Neuron (in vitro differentiated cells): ENCODE data around the gene COL4A1.

Experiments
- H2AFZ ChIP-seq: one replicate; pipeline ENCODE4 v1.6.1; 2013; ENCODE audit warnings: low read depth, mild to moderate bottlenecking, inconsistent platforms, low read length, moderate library complexity
- H3K27me3 ChIP-seq: one replicate; pipeline ENCODE4 v1.6.1; 2013; ENCODE audit warnings: low read length; ENCODE audit not compliant: insufficient read depth
- H3K36me3 ChIP-seq: one replicate; pipeline ENCODE4 v1.6.1; 2013; ENCODE audit warnings: low read length; ENCODE audit not compliant: insufficient read depth
- H3K4me1 ChIP-seq: one replicate; pipeline ENCODE4 v1.6.1; 2013; ENCODE audit warnings: low read length; ENCODE audit not compliant: insufficient read depth
- H3K4me3 ChIP-seq: 2 replicates; pipeline ENCODE4 v1.5.1; 2013; ENCODE audit warnings: mild to moderate bottlenecking, low read length, moderate library complexity
- H3K9me3 ChIP-seq: one replicate; pipeline ENCODE4 v1.6.1; 2013; ENCODE audit warnings: low read length

Gene COL4A1

GRCh38 chr13:110149036-110149435, 157.9 kb downstream of the COL4A1 start:
- H3K27me3 ChIP-seq: no peaks in the 10 kb centered on the region
- no peak overlapping the region for H3K4me3 ChIP-seq
- no peaks in the 10 kb centered on the region for H3K9me3 ChIP-seq
- no peak overlapping the region for H2AFZ ChIP-seq
- peaks cover 9% of the 10 kb centered on the region for H3K36me3 ChIP-seq
- H3K4me1 ChIP-seq: no peaks in the 10 kb centered on the region

- Histone ChIP-seq H3K4me1 (peaks cover 15% of the 10 kb centered on the region), H3K9me3 (no peaks in the 10 kb centered on the region), H3K27me3 (no peaks in the 10 kb centered on the region), H2AFZ (no peak overlapping the region), H3K36me3 (no peaks in the 10 kb centered on the region), H3K4me3 (no peak overlapping the region)
Observed at GRCh38 chr13:110140099-110140498, 166.9 kb downstream of the COL4A1 start.

GRCh38 chr13:110138700-110139036, 168.3 kb downstream of the COL4A1 start:
- Histone ChIP-seq H2AFZ (no peak overlapping the region), H3K9me3 (no peaks in the 10 kb centered on the region), H3K27me3 (no peaks in the 10 kb centered on the region), H3K4me1 (peaks cover 26% of the 10 kb centered on the region), H3K36me3 (no peaks in the 10 kb centered on the region), H3K4me3 (no peak overlapping the region)

DNA sequence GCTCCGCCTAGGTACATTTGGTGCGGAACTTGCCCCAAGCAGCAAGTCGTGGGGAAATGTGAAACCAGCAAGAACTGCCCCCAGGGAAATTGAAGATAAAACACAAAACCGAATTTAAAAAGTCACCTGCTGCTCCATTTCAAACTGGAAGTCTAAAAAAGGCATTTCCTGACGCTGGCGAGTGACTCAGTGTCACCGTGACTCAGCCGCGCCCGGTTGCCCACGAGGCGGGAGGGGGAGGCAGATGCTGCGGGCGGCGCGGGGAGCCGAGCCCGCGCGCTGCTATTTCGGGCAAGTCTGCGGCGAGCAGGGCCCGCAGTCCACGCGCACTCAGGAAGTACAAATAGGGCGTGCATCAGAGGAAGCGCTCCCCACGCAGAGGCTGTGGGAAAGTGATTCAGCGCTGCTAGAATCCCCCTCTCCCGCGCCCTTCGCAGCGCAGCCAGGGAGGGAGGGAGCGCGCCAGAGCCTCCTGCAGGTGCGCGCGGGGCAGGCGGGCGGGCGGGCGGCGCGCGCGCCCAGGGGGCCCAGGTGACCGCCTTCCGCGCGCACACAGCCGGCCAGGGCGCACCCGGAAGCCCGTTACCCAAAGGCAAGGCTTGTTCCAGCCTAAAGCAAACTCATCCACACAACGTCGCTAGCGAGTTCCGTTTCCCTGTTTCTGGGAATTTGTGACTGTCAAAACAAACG, 168.8 kb downstream of the COL4A1 start:
- peak overlapping the region; percentile 15 for H3K4me3 ChIP-seq
- H2AFZ ChIP-seq: no peak overlapping the region
- peaks cover 29% of the 10 kb centered on the region for H3K4me1 ChIP-seq
- no peaks in the 10 kb centered on the region for H3K27me3 ChIP-seq
- no peaks in the 10 kb centered on the region for H3K36me3 ChIP-seq
- no peaks in the 10 kb centered on the region for H3K9me3 ChIP-seq

GRCh38 chr13:110137680-110138009, 169.3 kb downstream of the COL4A1 start:
- H2AFZ ChIP-seq: no peak overlapping the region
- H3K9me3 ChIP-seq: no peaks in the 10 kb centered on the region
- H3K4me3 ChIP-seq: peak overlapping the region; percentile 15
- peaks cover 34% of the 10 kb centered on the region for H3K4me1 ChIP-seq
- H3K36me3 ChIP-seq: no peaks in the 10 kb centered on the region
- no peaks in the 10 kb centered on the region for H3K27me3 ChIP-seq

DNA sequence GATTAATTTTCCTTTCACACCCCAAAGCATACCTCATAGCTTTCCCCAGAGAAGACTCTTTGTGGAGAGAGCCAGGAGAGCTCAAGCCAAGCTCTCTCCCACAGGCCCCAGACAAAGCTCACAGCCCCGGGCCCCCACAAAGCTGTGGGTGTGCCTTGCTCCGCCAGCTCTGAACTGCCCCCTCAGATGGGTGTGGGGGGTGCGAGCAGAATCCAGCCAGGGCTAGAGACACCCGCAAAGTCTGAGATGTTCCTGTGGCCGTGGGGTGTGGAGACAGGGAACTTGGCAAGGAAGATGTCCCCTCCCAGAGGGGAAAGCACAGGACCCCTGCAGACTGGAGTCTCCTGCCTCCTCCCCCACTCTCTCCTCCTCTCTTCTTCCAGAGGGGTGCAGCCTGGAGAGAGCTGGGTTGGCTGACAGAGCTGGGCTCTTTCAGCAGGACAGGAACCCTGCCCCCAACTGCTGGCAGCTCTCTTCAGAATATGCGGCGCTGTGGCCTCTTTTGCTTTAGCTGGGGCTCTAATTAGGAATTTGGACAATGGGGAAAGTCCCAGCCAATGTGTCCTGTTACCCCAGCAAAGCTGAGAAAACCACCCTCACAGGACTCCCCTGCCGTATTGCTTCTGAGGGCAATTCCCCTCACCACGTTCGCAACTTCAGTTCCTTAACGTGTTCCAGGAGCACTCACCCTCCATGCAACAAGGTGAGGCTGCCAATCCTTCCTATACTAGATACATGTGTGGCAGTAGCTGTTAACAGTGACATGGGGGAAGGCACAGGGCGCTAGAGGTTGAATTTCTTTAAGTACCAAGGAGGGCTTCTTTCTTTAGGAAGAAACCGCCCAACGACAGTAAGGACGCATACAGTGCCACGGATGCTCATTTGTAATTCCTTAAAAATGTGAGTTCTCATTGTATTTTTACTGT, 170.0 kb downstream of the COL4A1 start:
- Histone ChIP-seq H3K9me3 (no peaks in the 10 kb centered on the region), H3K4me3 (no peak overlapping the region), H2AFZ (no peak overlapping the region), H3K27me3 (no peaks in the 10 kb centered on the region), H3K36me3 (no peaks in the 10 kb centered on the region), H3K4me1 (peaks cover 41% of the 10 kb centered on the region)

GRCh38 chr13:110135977-110136597, 170.9 kb downstream of the COL4A1 start:
- Histone ChIP-seq H3K27me3 (no peaks in the 10 kb centered on the region), H2AFZ (no peak overlapping the region), H3K4me3 (no peak overlapping the region), H3K36me3 (no peaks in the 10 kb centered on the region), H3K9me3 (no peaks in the 10 kb centered on the region), H3K4me1 (peaks cover 42% of the 10 kb centered on the region)

DNA sequence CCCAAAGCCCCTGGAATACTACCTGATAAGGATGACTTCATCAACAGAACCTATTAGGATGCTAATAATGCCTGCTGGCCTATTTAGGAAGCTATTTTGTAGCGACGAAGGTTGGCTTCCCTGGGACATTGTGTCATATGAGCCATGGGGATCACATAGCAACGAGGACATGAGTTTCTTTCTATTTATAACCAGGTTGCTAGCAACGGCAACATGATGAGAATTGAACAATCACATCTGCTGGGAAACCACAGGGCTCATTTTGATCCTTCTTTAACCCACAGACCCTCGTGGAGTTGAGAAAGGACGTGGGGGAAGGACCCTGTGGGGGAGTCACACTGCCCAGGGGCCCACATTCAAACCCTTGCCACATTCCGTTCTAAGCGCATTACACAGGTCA, 172.2 kb downstream of the COL4A1 start:
- Histone ChIP-seq H3K4me3 (no peak overlapping the region), H2AFZ (peak overlapping the region; percentile 23), H3K36me3 (no peaks in the 10 kb centered on the region), H3K9me3 (no peaks in the 10 kb centered on the region), H3K27me3 (no peaks in the 10 kb centered on the region), H3K4me1 (peaks cover 42% of the 10 kb centered on the region)

DNA sequence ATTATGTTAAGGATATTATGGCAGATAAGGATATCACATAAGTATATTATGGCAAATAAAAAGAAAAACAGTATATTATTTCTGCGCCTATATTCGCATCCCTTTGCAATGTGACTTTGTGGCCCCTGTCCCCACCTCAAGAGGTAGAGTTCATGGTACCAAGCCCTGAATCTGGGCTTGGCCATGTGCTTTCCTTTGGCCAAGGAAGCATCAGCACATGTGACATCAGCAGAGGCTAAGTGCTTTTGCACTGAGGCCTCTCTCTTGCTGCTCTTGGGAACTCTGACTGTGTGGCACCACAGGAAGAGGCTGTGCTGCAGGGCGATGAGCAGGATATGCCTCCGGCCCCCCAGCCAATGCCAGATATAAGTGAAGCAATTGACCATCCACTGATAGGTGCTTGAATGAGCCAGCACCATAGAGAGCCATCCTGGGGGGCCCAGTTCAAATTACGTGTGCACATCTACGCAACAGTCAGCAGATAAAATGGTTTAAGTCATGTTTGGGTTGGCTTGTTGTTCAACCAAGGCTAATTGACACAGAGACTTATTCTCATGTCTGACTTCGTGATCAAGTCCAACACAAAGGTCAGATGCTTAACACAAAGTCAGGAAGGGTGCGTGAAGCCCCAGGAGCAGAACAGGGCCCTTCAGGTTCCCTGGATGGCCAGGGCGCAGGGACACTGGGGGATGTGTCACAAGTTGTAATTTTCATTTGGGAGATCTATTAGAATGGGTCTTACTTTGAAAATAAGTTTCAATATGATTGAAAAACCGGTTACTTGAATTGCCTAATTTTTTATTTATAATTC, 173.3 kb downstream of the COL4A1 start:
- Histone ChIP-seq H3K36me3 (no peaks in the 10 kb centered on the region), H3K4me3 (no peak overlapping the region), H3K9me3 (no peaks in the 10 kb centered on the region), H3K27me3 (no peaks in the 10 kb centered on the region), H3K4me1 (peaks cover 42% of the 10 kb centered on the region), H2AFZ (no peak overlapping the region)

DNA sequence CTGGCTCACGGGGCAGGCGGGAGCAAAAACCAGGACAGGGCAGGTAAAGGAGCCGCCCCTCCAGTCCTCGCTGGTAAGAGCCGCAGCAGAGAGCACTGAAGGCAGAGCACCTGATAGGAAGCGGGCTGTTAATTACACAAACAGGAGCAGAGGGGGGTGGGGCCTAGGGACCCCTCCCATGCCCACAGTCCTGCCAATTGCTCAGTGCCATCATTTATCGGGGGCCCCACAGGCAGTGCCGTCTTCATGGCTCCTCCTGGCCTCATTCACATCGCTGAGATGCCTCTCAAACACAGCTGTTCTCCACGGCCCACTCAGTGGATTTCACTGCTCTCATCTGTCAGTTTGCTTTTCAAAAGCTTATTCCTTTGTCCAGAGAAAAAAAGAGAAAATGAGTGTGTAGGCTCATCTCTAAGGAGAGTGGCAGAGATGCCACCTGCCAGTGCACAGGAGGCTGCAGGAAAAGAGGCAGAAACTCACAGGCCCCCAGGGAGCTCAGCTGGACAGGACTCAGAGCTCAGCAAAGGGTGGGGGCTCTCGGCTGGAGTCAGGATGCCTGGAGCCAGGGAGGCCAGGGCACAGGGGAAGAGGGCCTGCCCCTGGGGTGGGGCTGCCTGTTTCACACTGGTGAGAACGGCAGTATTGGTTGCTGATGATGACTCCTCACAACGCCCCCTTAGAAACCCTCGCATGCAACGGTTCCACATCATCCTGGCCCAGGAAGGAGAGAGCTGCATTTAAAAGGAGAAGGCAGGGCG, 174.6 kb downstream of the COL4A1 start:
- peaks cover 5% of the 10 kb centered on the region for H3K9me3 ChIP-seq
- no peak overlapping the region for H2AFZ ChIP-seq
- no peaks in the 10 kb centered on the region for H3K36me3 ChIP-seq
- no peak overlapping the region for H3K4me3 ChIP-seq
- H3K4me1 ChIP-seq: peaks cover 43% of the 10 kb centered on the region
- no peaks in the 10 kb centered on the region for H3K27me3 ChIP-seq

GRCh38 chr13:110131424-110131823, 175.5 kb downstream of the COL4A1 start:
- no peaks in the 10 kb centered on the region for H3K36me3 ChIP-seq
- H3K4me1 ChIP-seq: peaks cover 46% of the 10 kb centered on the region
- no peaks in the 10 kb centered on the region for H3K27me3 ChIP-seq
- peaks cover 5% of the 10 kb centered on the region for H3K9me3 ChIP-seq
- H2AFZ ChIP-seq: no peak overlapping the region
- H3K4me3 ChIP-seq: no peak overlapping the region

GRCh38 chr13:110130431-110130830, 176.5 kb downstream of the COL4A1 start:
- H3K27me3 ChIP-seq: no peaks in the 10 kb centered on the region
- H3K36me3 ChIP-seq: no peaks in the 10 kb centered on the region
- H3K4me3 ChIP-seq: no peak overlapping the region
- peaks cover 5% of the 10 kb centered on the region for H3K9me3 ChIP-seq
- peaks cover 51% of the 10 kb centered on the region for H3K4me1 ChIP-seq
- no peak overlapping the region for H2AFZ ChIP-seq
